ENCODE results near the gene CSRP1. TPM values are rescaled to one million over a fixed set of nuclear protein-coding genes. Genes with fewer than 3 reads are reported as not detected.

The CSRP1 gene
- total and polyA plus RNA-seq, 2 of the 13 experiments (the other 11 are each of a cell fraction or from before 2014, with no cell fraction given): 17.7 to 68.9 TPM

DNA sequence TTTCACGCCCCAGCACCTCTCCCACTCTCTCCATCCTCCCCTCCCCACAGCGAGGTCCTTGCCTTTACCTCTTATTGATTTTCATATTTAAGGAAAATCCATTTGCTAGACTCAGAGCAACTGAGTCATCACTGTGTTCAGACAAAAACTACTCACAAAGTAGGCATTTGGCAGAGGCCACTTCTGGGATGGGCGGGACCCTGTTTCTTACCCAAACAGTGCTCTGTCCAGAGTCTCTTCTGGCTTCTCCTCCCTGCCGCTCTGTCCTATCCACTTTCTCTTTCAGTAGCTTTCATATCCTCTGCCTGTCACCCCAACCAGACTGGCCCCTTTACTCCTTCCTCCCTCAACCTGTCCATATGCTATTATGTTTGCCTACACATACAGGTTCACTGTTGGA is 29.6 kb upstream of the CSRP1 start (continued):
- TF ChIP-seq, protein P1, sequence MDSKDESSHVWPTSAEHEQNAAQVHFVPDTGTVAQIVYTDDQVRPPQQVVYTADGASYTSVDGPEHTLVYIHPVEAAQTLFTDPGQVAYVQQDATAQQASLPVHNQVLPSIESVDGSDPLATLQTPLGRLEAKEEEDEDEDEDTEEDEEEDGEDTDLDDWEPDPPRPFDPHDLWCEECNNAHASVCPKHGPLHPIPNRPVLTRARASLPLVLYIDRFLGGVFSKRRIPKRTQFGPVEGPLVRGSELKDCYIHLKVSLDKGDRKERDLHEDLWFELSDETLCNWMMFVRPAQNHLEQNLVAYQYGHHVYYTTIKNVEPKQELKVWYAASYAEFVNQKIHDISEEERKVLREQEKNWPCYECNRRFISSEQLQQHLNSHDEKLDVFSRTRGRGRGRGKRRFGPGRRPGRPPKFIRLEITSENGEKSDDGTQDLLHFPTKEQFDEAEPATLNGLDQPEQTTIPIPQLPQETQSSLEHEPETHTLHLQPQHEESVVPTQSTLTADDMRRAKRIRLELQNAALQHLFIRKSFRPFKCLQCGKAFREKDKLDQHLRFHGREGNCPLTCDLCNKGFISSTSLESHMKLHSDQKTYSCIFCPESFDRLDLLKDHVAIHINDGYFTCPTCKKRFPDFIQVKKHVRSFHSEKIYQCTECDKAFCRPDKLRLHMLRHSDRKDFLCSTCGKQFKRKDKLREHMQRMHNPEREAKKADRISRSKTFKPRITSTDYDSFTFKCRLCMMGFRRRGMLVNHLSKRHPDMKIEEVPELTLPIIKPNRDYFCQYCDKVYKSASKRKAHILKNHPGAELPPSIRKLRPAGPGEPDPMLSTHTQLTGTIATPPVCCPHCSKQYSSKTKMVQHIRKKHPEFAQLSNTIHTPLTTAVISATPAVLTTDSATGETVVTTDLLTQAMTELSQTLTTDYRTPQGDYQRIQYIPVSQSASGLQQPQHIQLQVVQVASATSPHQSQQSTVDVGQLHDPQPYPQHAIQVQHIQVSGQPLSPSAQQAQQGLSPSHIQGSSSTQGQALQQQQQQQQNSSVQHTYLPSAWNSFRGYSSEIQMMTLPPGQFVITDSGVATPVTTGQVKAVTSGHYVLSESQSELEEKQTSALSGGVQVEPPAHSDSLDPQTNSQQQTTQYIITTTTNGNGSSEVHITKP (CRISPR knock-in tag; IDR thresholded peaks at IDR 0.05; ENCODE audit: low read depth): no peak
- TF ChIP-seq ZNF562 (CRISPR knock-in tag; IDR thresholded peaks at IDR 0.05; ENCODE audit: borderline replicate concordance): no peak
- TF ChIP-seq ZNF800 (CRISPR knock-in tag; IDR thresholded peaks at IDR 0.05): no peak
- TF ChIP-seq ZSCAN31 (CRISPR knock-in tag; IDR thresholded peaks at IDR 0.05; ENCODE audit: low read depth): no peak
- no peak for TF ChIP-seq ZNF414 (CRISPR knock-in tag; IDR thresholded peaks at IDR 0.05)
- no peak for TF ChIP-seq PITX1 (CRISPR knock-in tag; IDR thresholded peaks at IDR 0.05)
- TF ChIP-seq MTA1 (CRISPR knock-in tag; IDR thresholded peaks at IDR 0.05; ENCODE audit: borderline replicate concordance): no peak
- TF ChIP-seq, protein P2, sequence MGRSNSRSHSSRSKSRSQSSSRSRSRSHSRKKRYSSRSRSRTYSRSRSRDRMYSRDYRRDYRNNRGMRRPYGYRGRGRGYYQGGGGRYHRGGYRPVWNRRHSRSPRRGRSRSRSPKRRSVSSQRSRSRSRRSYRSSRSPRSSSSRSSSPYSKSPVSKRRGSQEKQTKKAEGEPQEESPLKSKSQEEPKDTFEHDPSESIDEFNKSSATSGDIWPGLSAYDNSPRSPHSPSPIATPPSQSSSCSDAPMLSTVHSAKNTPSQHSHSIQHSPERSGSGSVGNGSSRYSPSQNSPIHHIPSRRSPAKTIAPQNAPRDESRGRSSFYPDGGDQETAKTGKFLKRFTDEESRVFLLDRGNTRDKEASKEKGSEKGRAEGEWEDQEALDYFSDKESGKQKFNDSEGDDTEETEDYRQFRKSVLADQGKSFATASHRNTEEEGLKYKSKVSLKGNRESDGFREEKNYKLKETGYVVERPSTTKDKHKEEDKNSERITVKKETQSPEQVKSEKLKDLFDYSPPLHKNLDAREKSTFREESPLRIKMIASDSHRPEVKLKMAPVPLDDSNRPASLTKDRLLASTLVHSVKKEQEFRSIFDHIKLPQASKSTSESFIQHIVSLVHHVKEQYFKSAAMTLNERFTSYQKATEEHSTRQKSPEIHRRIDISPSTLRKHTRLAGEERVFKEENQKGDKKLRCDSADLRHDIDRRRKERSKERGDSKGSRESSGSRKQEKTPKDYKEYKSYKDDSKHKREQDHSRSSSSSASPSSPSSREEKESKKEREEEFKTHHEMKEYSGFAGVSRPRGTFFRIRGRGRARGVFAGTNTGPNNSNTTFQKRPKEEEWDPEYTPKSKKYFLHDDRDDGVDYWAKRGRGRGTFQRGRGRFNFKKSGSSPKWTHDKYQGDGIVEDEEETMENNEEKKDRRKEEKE (IDR thresholded peaks at IDR 0.05): no peak
- no peak for TF ChIP-seq SMAD3 (CRISPR knock-in tag; IDR thresholded peaks at IDR 0.05)
